ENCODE data around the gene OR5K3. TPM values are rescaled to one million over a fixed set of nuclear protein-coding genes. Genes with fewer than 3 reads are reported as not detected.

OR5K3 gene
- polyA plus RNA-seq, 4 donors, result not detected

GRCh38 chr3:98432575-98432974 lies 42.1 kb downstream of the OR5K3 start:
- DNase-seq (ENCODE audit: low read depth in 4 of 4, low spot score in 3 of 4), result no peak

DNA sequence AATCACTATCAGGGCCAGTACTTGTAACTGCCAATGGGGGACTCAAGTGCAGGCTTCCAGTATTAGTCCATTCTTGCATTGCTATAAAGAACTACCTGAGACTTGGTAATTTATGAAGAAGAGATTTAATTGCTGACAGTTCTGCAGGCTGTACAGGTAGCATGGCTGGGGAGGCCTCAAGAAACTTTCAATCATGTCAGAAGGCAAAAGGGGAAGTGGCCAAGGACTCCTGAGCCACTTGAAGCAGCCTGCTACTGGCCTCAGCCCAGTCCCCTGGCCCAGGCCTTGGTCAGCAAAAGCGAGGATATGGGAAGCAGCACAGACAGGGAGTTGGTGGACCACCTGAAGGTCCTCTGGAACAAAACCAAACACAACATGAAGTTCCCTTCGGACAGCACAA lies 43.3 kb downstream of the OR5K3 start:
- no peak for DNase-seq (ENCODE audit: low read depth in 4 of 4, low spot score in 3 of 4)

DNA sequence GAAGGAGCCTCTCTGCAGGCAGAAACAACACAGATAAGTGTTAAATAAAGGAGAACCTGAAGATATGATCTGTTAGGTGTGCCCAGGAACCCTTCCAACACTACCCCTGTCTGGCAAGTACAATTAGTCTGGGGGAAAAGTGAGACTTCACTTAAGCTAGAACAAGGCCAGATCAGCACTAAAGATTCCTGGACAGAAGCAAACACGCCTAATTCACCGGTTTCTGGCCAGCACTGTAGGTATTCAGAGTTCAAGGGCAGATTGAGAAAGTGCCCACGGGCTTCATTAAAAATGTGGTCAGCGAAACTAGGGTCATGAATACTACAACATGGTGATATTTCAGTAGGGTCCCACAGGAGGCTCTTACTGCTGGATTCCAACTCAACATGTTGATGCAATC lies 43.9 kb downstream of the OR5K3 start:
- DNase-seq (ENCODE audit: low read depth in 4 of 4, low spot score in 3 of 4), result no peak

DNA sequence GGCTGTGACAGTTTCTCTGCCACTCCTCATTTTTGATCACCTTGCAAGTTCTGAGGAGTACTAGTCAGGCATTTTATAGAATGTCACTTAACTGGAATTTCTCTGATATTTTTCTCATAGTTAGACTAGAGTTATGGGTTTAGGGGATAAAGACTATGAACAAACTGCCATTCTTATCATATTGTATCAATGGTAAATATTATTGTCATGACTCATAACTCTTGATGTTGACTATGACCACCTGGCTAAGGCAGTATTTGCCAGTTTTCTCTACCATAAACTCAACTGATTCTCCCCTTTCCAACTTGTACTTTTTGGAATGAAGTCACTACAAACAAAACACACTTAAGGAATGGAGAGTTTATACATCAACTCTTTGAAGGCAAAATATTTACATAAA lies 49.8 kb downstream of the OR5K3 start:
- no peak for DNase-seq (ENCODE audit: low read depth in 4 of 4, low spot score in 3 of 4)

Other genes starting within 250 kb of the OR5K3 start
- under 1 TPM in 1 of 4 donors, not detected in 3; 0.01 TPM for gene OR5H14, start 243.2 kb upstream of the OR5K3 start, polyA plus RNA-seq (ENCODE audit: insufficient read length in 4 of 4)
- gene OR5H15, start 224.0 kb upstream of the OR5K3 start, polyA plus RNA-seq (ENCODE audit: insufficient read length in 4 of 4), result not detected
- not detected for gene OR5H6, start 126.4 kb upstream of the OR5K3 start, polyA plus RNA-seq (ENCODE audit: insufficient read length in 4 of 4)
- not detected for gene OR5H2, start 108.2 kb upstream of the OR5K3 start, polyA plus RNA-seq (ENCODE audit: insufficient read length in 4 of 4)
- not detected for gene OR5K4, start 36.8 kb upstream of the OR5K3 start, polyA plus RNA-seq (ENCODE audit: insufficient read length in 4 of 4)
- gene OR5K1, start 72.5 kb downstream of the OR5K3 start, polyA plus RNA-seq (ENCODE audit: insufficient read length in 4 of 4), result under 1 TPM in 1 of 4 donors, not detected in 3; 0.19 TPM
- under 1 TPM in 2 of 4 donors, not detected in 2; 0.35 TPM for gene OR5K2, start 107.0 kb downstream of the OR5K3 start, polyA plus RNA-seq (ENCODE audit: insufficient read length in 4 of 4)
- gene CLDND1, start 132.2 kb downstream of the OR5K3 start, polyA plus RNA-seq (ENCODE audit: insufficient read length in 4 of 4), result 100 to 1,000 TPM; 162 to 189 (median 173) TPM
- gene GPR15, start 141.3 kb downstream of the OR5K3 start, polyA plus RNA-seq (ENCODE audit: insufficient read length in 4 of 4), result not detected
- gene CPOX, start 202.9 kb downstream of the OR5K3 start, polyA plus RNA-seq (ENCODE audit: insufficient read length in 4 of 4), result 10 to 100 TPM; 24.4 to 25.7 (median 24.7) TPM